Ascending aorta (tissue), 2 donors: ENCODE data around the gene MAPK6. TPM values are rescaled to one million over a fixed set of nuclear protein-coding genes. Genes with fewer than 3 reads are reported as not detected.

ENCODE experiments used
- DNase-seq, 2 donors: peaks; one replicate each; pipeline ENCODE4 v3.0.0-alpha.2; 2019; ENCODE audit warnings: low spot score in 2 of 2
- H3K27ac ChIP-seq, 2 donors: fragments of 200-600 bp; sonication (generic); one replicate each; pipeline ENCODE4 v1.5.1; 2016 to 2017; ENCODE audit warnings: mild to moderate bottlenecking in 1 of 2
- H3K27me3 ChIP-seq: fragments of 200-600 bp; sonication (generic); one replicate; pipeline ENCODE4 v1.5.1; 2017
- H3K36me3 ChIP-seq, 2 donors: fragments of 200-600 bp; sonication (generic); one replicate each; pipeline ENCODE4 v1.5.1; 2016
- H3K4me1 ChIP-seq, 2 donors: fragments of 200-600 bp; sonication (generic); one replicate each; pipeline ENCODE4 v1.5.1; 2016 to 2017; ENCODE audit warnings: mild to moderate bottlenecking in 1 of 2
- H3K4me3 ChIP-seq, 2 donors: fragments of 200-600 bp; sonication (generic); one replicate each; pipeline ENCODE4 v1.5.1; 2016 to 2017; ENCODE audit warnings: mild to moderate bottlenecking in 1 of 2
- H3K9me3 ChIP-seq, 2 donors: fragments of 200-600 bp; sonication (generic); one replicate each; pipeline ENCODE4 v1.5.1; 2016
- CTCF ChIP-seq, 3 experiments: fragments of 200-600 bp in 2 of 3; fragments of 450-650 bp in 1 of 3; sonication (generic) in 2 of 3; IDR thresholded peaks; one replicate each; pipeline ENCODE4 v1.5.1; 2016 to 2019; ENCODE audit warnings: antibody characterized with exemption in 3 of 3, mild to moderate bottlenecking in 1 of 3, moderate library complexity in 1 of 3
- intact Hi-C: fragments of 100-400 bp; cut with DNase I; formaldehyde crosslinking; loops from one replicate; pipeline ENCODE4 v1.15.1; 2023
- total RNA-seq: library from RNA; depleted of rRNA; stranded (reverse); fragments of >200 nt; gene quantifications from one replicate; pipeline ENCODE4 v1.1.0, GENCODE V29; 2016

The MAPK6 gene
- total RNA-seq, 1 donor from 2014 or later = 32.1 TPM

DNA sequence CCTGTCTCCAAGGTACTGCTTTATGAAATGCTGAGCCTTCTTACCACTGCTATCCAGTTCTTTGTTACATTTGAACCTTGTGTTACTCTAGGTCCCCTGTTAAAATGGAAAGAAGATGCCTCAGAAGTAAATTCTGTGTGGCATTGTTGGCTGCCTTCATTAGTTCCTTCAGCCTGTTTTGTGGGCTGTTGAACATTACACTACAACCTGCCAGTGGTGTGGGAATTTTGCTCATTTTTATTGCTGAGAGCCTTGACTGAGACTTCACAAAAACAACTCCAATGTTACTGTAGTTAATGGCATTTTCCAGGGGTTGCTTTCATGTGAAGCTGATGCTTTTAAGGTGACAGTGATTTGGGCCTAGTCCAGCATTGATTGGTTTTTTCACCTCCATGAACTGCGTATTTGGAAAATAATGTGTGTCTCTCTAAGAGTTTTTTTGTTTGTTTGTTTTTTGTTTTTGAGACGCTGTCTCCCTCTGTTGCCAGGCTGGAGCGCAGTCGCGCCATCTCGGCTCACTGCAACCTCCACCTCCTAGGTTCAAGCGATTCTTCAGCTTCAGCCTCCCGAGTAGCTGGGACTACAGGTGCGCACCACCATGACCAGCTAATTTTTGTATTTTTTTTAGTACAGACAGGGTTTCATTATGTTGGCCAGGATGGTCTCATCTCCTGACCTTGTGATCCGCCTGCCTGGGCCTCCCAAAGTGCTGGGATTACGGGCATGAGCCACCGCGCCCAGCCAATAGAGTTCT, 4.3 kb downstream of the MAPK6 start:
- Histone ChIP-seq H3K4me1 (peaks cover 5 to 13% of the 10 kb centered on the region in 2 donors), H3K27me3 (no peaks in the 10 kb centered on the region), H3K36me3 (peaks cover 0 to 3% of the 10 kb centered on the region in 2 donors), H3K4me3 (no peak overlapping the region), H3K27ac (no peak overlapping the region), H3K9me3 (no peaks in the 10 kb centered on the region)
- no peak for TF ChIP-seq CTCF (IDR thresholded peaks at IDR 0.05)
- intact Hi-C loops = no loop called here
- no peak for DNase-seq

GRCh38 chr15:52028431-52029093, 9.5 kb downstream of the MAPK6 start:
- Histone ChIP-seq H3K27me3 (no peaks in the 10 kb centered on the region), H3K4me3 (no peak overlapping the region), H3K27ac (no peak overlapping the region), H3K4me1 (no peaks in the 10 kb centered on the region), H3K9me3 (no peaks in the 10 kb centered on the region), H3K36me3 (peaks cover 0 to 4% of the 10 kb centered on the region in 2 donors)
- no peak for DNase-seq
- intact Hi-C loops = no loop called here
- no peak for TF ChIP-seq CTCF (IDR thresholded peaks at IDR 0.05)

GRCh38 chr15:52030010-52030409, 11.0 kb downstream of the MAPK6 start:
- no peaks in the 10 kb centered on the region for H3K9me3 ChIP-seq
- intact Hi-C loops = no loop called here
- no peaks in the 10 kb centered on the region for H3K4me1 ChIP-seq
- no peak for TF ChIP-seq CTCF (IDR thresholded peaks at IDR 0.05)
- H3K27me3 ChIP-seq = no peaks in the 10 kb centered on the region
- peaks cover 0 to 4% of the 10 kb centered on the region in 2 donors for H3K36me3 ChIP-seq
- H3K4me3 ChIP-seq = no peak overlapping the region
- no peak for DNase-seq
- no peak overlapping the region for H3K27ac ChIP-seq

DNA sequence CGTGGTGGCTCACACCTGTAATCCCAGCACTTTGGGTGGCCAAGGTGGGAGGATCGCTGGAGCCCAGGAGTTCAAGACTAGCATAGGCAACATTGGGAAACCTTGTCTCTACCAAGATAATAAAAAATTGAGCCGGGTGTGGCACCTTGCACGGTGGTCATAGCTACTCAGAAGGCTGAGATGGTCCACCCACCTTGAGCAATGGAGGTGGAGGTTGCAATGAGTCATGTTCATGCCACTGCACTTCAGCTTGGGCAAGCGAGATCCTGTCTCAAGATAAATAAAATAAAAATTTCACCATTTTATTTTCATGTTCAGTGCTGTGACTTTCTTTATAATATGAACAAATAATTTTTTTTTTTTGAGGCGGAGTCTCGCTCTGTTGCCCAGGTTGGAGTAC, 12.5 kb downstream of the MAPK6 start:
- Histone ChIP-seq H3K9me3 (no peaks in the 10 kb centered on the region), H3K36me3 (peaks cover 0 to 4% of the 10 kb centered on the region in 2 donors), H3K4me3 (no peak overlapping the region), H3K27ac (no peak overlapping the region), H3K4me1 (no peaks in the 10 kb centered on the region), H3K27me3 (no peaks in the 10 kb centered on the region)
- DNase-seq = no peak
- intact Hi-C loops = no loop called here
- no peak for TF ChIP-seq CTCF (IDR thresholded peaks at IDR 0.05)

- Histone ChIP-seq H3K36me3 (no peaks in the 10 kb centered on the region), H3K9me3 (no peaks in the 10 kb centered on the region), H3K27ac (no peak overlapping the region), H3K4me3 (no peak overlapping the region), H3K27me3 (no peaks in the 10 kb centered on the region), H3K4me1 (peaks cover 0 to 11% of the 10 kb centered on the region in 2 donors)
- no peak for DNase-seq
- intact Hi-C loops = no loop called here
- no peak for TF ChIP-seq CTCF (IDR thresholded peaks at IDR 0.05)
Measured at GRCh38 chr15:52037889-52038505, 19.0 kb downstream of the MAPK6 start.
